GM21515 (cell line): ENCODE data around the gene NFIB.

Source experiments
- ATAC-seq: cut with Tn5 transposase; IDR thresholded peaks from one replicate; pipeline ENCODE4 v1.9.1; 2021; ENCODE audit not compliant: unreplicated experiment

Gene NFIB

GRCh38 chr9:14084867-14085266 is 229.1 kb downstream of the NFIB start:
- ATAC-seq, result no peak

GRCh38 chr9:14083366-14083765 is 230.6 kb downstream of the NFIB start:
- no peak for ATAC-seq

- no peak for ATAC-seq
These were observed 231.2 kb downstream of the NFIB start for GRCh38 chr9:14082732-14083131.

GRCh38 chr9:14081745-14082144 is 232.2 kb downstream of the NFIB start:
- no peak for ATAC-seq

GRCh38 chr9:14080959-14081542 is 232.9 kb downstream of the NFIB start:
- no peak for ATAC-seq

- no peak for ATAC-seq
These were observed 234.5 kb downstream of the NFIB start for GRCh38 chr9:14079440-14079839.

- ATAC-seq, result no peak
These were observed 236.3 kb downstream of the NFIB start for GRCh38 chr9:14077672-14078071.

GRCh38 chr9:14075218-14075617 is 238.7 kb downstream of the NFIB start:
- ATAC-seq, result no peak

- ATAC-seq, result no peak
These were observed 241.1 kb downstream of the NFIB start for GRCh38 chr9:14072850-14073249.

GRCh38 chr9:14071484-14071883 is 242.5 kb downstream of the NFIB start:
- no peak for ATAC-seq

GRCh38 chr9:14068690-14069089 is 245.3 kb downstream of the NFIB start:
- ATAC-seq, result no peak

- no peak for ATAC-seq
These were observed 247.1 kb downstream of the NFIB start for GRCh38 chr9:14066831-14067230.

GRCh38 chr9:14066032-14066431 is 247.9 kb downstream of the NFIB start:
- no peak for ATAC-seq

- ATAC-seq, result no peak
These were observed 249.0 kb downstream of the NFIB start for GRCh38 chr9:14064940-14065339.

- no peak for ATAC-seq
These were observed 250.2 kb downstream of the NFIB start for GRCh38 chr9:14063756-14064155.

GRCh38 chr9:14062586-14063221 is 251.2 kb downstream of the NFIB start:
- no peak for ATAC-seq

- no peak for ATAC-seq
These were observed 251.9 kb downstream of the NFIB start for GRCh38 chr9:14061936-14062585.

GRCh38 chr9:14058325-14058688 is 255.6 kb downstream of the NFIB start:
- no peak for ATAC-seq

GRCh38 chr9:14057368-14058324 is 256.3 kb downstream of the NFIB start:
- no peak for ATAC-seq

- no peak for ATAC-seq
These were observed 257.6 kb downstream of the NFIB start for GRCh38 chr9:14056316-14056861.

GRCh38 chr9:14054096-14054495 is 259.8 kb downstream of the NFIB start:
- no peak for ATAC-seq
